Transverse colon (tissue), 4 donors: ENCODE measurements around the gene YDJC.

Source experiments
- CTCF ChIP-seq, 5 experiments: fragments of 200-600 bp in 3 of 5; fragments of 450-650 bp in 2 of 5; sonication (generic) in 3 of 5; IDR thresholded peaks; 1 replicate in 2 of 5; 2 replicates in 3 of 5; pipeline ENCODE4 v1.5.1; 2016 to 2017; ENCODE audit warnings: antibody characterized with exemption in 5 of 5, inconsistent platforms in 3 of 5, mild to moderate bottlenecking in 2 of 5, moderate library complexity in 1 of 5
- EP300 ChIP-seq: sonication (generic); formaldehyde crosslinking; IDR thresholded peaks from one replicate; pipeline ENCODE4 v1.6.1; 2017; ENCODE audit warnings: antibody characterized with exemption, low read depth
- POLR2AphosphoS5 ChIP-seq, 3 donors: sonication (generic); formaldehyde crosslinking; IDR thresholded peaks; one replicate each; pipeline ENCODE4 v1.6.1; 2016; ENCODE audit warnings: antibody characterized with exemption in 3 of 3

GRCh38 chr22:21652010-21652546 is 22.3 kb upstream of the YDJC start:
- TF ChIP-seq EP300: no peak
- TF ChIP-seq CTCF (IDR thresholded peaks at IDR 0.05): no peak
- TF ChIP-seq POLR2AphosphoS5 (IDR thresholded peaks at IDR 0.05): no peak
